ENCODE measurements around the gene TSPAN12. TPM values are rescaled to one million over a fixed set of nuclear protein-coding genes. Genes with fewer than 3 reads are reported as not detected.

Gene TSPAN12
- total and polyA plus RNA-seq, 12 donors: 9.4 to 166 (median 80.6) TPM

DNA sequence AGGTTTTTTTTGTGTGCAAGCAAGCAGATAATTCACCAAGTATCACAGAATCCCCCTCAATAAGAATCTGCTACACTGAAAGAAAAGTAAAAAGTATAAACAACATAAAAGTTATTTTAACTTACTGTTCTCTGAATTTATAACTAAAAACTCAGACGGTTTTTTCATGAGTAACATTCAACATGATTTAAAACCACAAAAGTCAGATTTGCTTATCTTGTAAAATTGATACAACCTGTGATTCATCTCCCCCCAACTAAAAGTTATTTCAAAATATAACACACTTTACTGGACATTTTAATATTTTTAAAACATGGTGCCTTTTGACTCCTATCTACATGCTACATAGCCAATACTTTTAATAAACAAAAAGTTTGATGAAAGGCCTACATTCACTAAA, 32.8 kb downstream of the TSPAN12 start:
- 23 to 26% (median 26%) methylated on average over 1 of the region's 1 CpG for whole genome bisulfite sequencing, 4 donors
- Histone ChIP-seq H3K4me1 (replicated peaks in 1 of 2) (peaks cover 0 to under 1% of the 10 kb centered on the region in 2 donors), H3K9me3 (replicated peaks in 1 of 3) (no peaks in the 10 kb centered on the region), H3K27ac (no peak overlapping the region), H3K36me3 (replicated peaks in 1 of 2) (no peaks in the 10 kb centered on the region), H3K27me3 (no peaks in the 10 kb centered on the region), H3K4me3 (no peak overlapping the region)
- TF ChIP-seq CTCF (IDR thresholded peaks at IDR 0.05): no peak
- TF ChIP-seq POLR2A (IDR thresholded peaks at IDR 0.05): no peak
- no peak for DNase-seq
- intact Hi-C loops (cut with DNase I): no loop called here

- no peak overlapping the region for H3K27ac ChIP-seq
- H3K27me3 ChIP-seq: no peaks in the 10 kb centered on the region
- no peaks in the 10 kb centered on the region for H3K9me3 ChIP-seq (replicated peaks in 1 of 3)
- H3K4me1 ChIP-seq (replicated peaks in 1 of 2): peaks cover 0 to 4% of the 10 kb centered on the region in 2 donors
- H3K36me3 ChIP-seq (replicated peaks in 1 of 2): no peaks in the 10 kb centered on the region
- no peak for TF ChIP-seq POLR2A (IDR thresholded peaks at IDR 0.05)
- TF ChIP-seq CTCF (IDR thresholded peaks at IDR 0.05): no peak
- DNase-seq: no peak
- intact Hi-C loops (cut with DNase I): no loop called here
- H3K4me3 ChIP-seq: no peak overlapping the region
Measured at GRCh38 chr7:120819861-120820260, 38.1 kb downstream of the TSPAN12 start.

- Histone ChIP-seq H3K36me3 (replicated peaks in 1 of 2) (no peaks in the 10 kb centered on the region), H3K9me3 (replicated peaks in 1 of 3) (no peaks in the 10 kb centered on the region), H3K27me3 (no peaks in the 10 kb centered on the region), H3K4me3 (no peak overlapping the region), H3K27ac (no peak overlapping the region), H3K4me1 (replicated peaks in 1 of 2) (peaks cover 10 to 16% of the 10 kb centered on the region in 2 donors)
- DNase-seq: no peak
- WGBS, 4 donors: 72 to 77% (median 72%) methylated on average over 2 of the region's 2 CpGs
- TF ChIP-seq CTCF (IDR thresholded peaks at IDR 0.05) (no peak), POLR2A (IDR thresholded peaks at IDR 0.05) (no peak)
- intact Hi-C loops (cut with DNase I): no loop called here
Measured at GRCh38 chr7:120817851-120818250, 40.1 kb downstream of the TSPAN12 start.

DNA sequence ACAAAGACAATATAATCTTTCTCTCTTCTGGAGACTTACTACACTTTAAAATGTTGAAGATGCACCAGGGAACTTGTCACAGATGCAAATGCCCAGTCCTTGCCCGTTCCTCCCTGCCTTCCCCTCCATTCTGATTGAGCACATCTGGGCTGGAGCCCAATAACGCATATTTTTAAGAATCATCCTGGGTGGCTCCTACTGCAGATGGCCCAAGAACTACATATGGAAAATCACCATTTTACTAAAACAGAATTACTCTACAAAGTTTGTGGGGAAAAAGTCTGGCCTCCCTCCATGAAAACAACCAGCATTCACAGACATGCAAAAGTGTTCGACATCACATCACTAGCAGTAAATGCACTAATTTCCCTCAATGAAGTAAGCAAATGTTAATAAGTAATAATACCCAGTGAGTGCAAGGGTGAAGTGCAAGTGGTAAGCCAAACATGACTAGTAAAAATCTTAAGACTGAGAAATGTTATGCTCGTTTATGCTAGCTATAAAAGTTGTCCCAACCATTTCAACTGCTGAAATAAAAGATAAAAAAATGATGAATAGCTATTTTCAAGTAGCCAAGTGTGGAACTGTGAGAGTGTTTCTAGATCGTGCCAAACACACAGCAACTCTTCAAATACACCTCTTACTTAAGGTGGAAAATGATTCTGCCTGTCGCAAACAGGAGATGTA, 43.5 kb downstream of the TSPAN12 start:
- Histone ChIP-seq H3K9me3 (replicated peaks in 1 of 3) (no peaks in the 10 kb centered on the region), H3K4me1 (replicated peaks in 1 of 2) (peaks cover 18 to 23% of the 10 kb centered on the region in 2 donors), H3K36me3 (replicated peaks in 1 of 2) (no peaks in the 10 kb centered on the region), H3K27me3 (no peaks in the 10 kb centered on the region), H3K27ac (peak overlapping the region in 1 of 5 donors; percentile 49), H3K4me3 (no peak overlapping the region)
- intact Hi-C loops (cut with DNase I): no loop called here
- 75 to 79% (median 77%) methylated on average over 6 of the region's 6 CpGs for WGBS, 4 donors
- DNase-seq: no peak
- no peak for TF ChIP-seq CTCF (IDR thresholded peaks at IDR 0.05)
- no peak for TF ChIP-seq POLR2A (IDR thresholded peaks at IDR 0.05)

Measured in adrenal gland (tissue), 12 donors.